BJ (cell line): ENCODE data around the gene SPATA17. TPM values are rescaled to one million over a fixed set of nuclear protein-coding genes. Genes with fewer than 3 reads are reported as not detected.

Experiments used
- CTCF ChIA-PET: fragments of 350-600 bp; formaldehyde crosslinking; extraction: SDS; loops from one replicate; lab custom pipeline; 2021; ENCODE audit warnings: antibody characterized with exemption, inconsistent platforms; lab: Yijun Ruan, JAX
- POLR2A ChIA-PET: fragments of 300-600 bp; sonication (Branson Sonifier 250); formaldehyde crosslinking; extraction: SDS; loops from one replicate; lab custom pipeline; 2021; ENCODE audit warnings: antibody characterized with exemption; lab: Charles Lee
- DNase-seq: peaks from one replicate; pipeline ENCODE4 v3.0.0-alpha.2; 2011; ENCODE audit warnings: low read depth
- H3K27me3 ChIP-seq: 2 replicates; pipeline ENCODE4 v1.6.0; 2011; ENCODE audit warnings: low read length; ENCODE audit not compliant: control insufficient read depth, insufficient read depth
- H3K36me3 ChIP-seq: 2 replicates; pipeline ENCODE4 v1.5.1; 2011; ENCODE audit warnings: low read length; ENCODE audit not compliant: control insufficient read depth, insufficient read depth
- H3K4me3 ChIP-seq: 2 replicates; pipeline ENCODE4 v1.5.1; 2011; ENCODE audit warnings: low read depth, mild to moderate bottlenecking, control low read depth, low read length
- CTCF ChIP-seq: IDR thresholded peaks from 2 replicates; pipeline ENCODE4 v1.5.1; 2011; ENCODE audit warnings: low read depth, mild to moderate bottlenecking, control low read depth, inconsistent platforms, low read length, moderate library complexity; ENCODE audit not compliant: insufficient read depth
- polyA plus RNA-seq: library from polyadenylated mRNA; depleted of rRNA; stranded (reverse); fragments of >200 nt; gene quantifications from 2 replicates; pipeline ENCODE4 v1.2.3, GENCODE V29; 2011

Gene SPATA17
- polyA plus RNA-seq, 1 experiment: 0.52 TPM

GRCh38 chr1:217734973-217735372 is 103.8 kb downstream of the SPATA17 start:
- no peak for DNase-seq
- no peak overlapping the region for H3K4me3 ChIP-seq
- H3K36me3 ChIP-seq: no peaks in the 10 kb centered on the region
- ChIA-PET POLR2A (no interaction called here), CTCF (no interaction called here)
- no peak for TF ChIP-seq CTCF
- no peaks in the 10 kb centered on the region for H3K27me3 ChIP-seq

GRCh38 chr1:217747156-217747769 is 116.1 kb downstream of the SPATA17 start:
- CTCF ChIA-PET: interaction anchor here (0.5 to 1.0 kb wide), 2 partner anchors 853 to 997 kb away, joined by 3 to 6 read pairs; no protein-coding TSS in a partner anchor
- Histone ChIP-seq H3K36me3 (no peaks in the 10 kb centered on the region), H3K27me3 (no peaks in the 10 kb centered on the region), H3K4me3 (no peak overlapping the region)
- DNase-seq: no peak
- peak; percentile 69 for TF ChIP-seq CTCF
- POLR2A ChIA-PET: no interaction called here

GRCh38 chr1:217769768-217770167 is 138.6 kb downstream of the SPATA17 start:
- Histone ChIP-seq H3K36me3 (no peaks in the 10 kb centered on the region), H3K4me3 (no peak overlapping the region), H3K27me3 (no peaks in the 10 kb centered on the region)
- no peak for DNase-seq
- ChIA-PET CTCF (no interaction called here), POLR2A (no interaction called here)
- no peak for TF ChIP-seq CTCF

GRCh38 chr1:217770918-217771317 is 139.8 kb downstream of the SPATA17 start:
- CTCF ChIA-PET: no interaction called here
- POLR2A ChIA-PET: no interaction called here
- no peak overlapping the region for H3K4me3 ChIP-seq

GRCh38 chr1:217776693-217777092 is 145.5 kb downstream of the SPATA17 start:
- H3K4me3 ChIP-seq: no peak overlapping the region
- H3K27me3 ChIP-seq: no peaks in the 10 kb centered on the region
- CTCF ChIA-PET: interaction anchor here (0.6 to 0.8 kb wide), 2 partner anchors 39 to 382 kb away, joined by 3 read pairs; no protein-coding TSS in a partner anchor
- no peaks in the 10 kb centered on the region for H3K36me3 ChIP-seq
- POLR2A ChIA-PET: no interaction called here
- DNase-seq: no peak
- no peak for TF ChIP-seq CTCF

More at GRCh38 chr1:217770918-217771317, 139.8 kb downstream of the SPATA17 start:
- no peak for TF ChIP-seq CTCF
- Histone ChIP-seq H3K27me3 (no peaks in the 10 kb centered on the region), H3K36me3 (no peaks in the 10 kb centered on the region)
- DNase-seq: no peak
